ENCODE data around the gene CLEC16A. TPM values are rescaled to one million over a fixed set of nuclear protein-coding genes. Genes with fewer than 3 reads are reported as not detected.

The CLEC16A gene
- total and polyA plus RNA-seq, 2 experiments from 2014 or later = 17.5 to 26.8 TPM

DNA sequence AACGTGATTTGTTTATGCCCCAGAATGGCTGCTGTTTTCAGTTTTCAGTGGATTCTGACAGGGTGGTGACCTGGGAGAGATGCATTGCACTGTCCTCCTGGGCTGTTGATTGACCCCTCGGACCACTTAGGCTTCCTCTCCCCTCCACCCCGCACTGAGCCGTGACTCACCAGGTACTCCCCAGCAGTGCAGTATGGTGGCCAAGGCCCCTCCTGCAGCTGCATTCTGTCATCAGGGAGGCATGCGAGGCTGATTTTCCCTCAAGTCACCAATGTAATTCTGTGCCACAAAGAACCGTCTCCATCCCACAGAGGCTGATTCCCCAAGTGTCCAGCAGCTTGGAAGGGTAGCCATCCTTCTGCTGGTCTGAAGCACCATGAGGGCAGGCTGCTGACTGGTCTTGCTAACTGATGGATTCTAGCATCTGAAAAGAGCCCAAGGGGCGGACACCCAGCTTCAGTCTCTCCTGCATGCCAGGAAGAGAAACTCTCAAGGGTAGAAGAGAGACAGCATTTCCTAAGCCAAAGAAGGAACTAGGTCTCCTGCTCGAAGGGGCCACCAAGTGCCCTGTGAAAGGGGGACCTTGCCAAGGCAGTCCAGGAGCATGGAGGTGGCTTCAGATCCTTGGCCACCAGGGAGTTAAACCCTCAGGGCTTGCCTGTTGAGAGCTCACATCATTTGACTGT, 163.6 kb downstream of the CLEC16A start:
- TF ChIP-seq, protein P1, sequence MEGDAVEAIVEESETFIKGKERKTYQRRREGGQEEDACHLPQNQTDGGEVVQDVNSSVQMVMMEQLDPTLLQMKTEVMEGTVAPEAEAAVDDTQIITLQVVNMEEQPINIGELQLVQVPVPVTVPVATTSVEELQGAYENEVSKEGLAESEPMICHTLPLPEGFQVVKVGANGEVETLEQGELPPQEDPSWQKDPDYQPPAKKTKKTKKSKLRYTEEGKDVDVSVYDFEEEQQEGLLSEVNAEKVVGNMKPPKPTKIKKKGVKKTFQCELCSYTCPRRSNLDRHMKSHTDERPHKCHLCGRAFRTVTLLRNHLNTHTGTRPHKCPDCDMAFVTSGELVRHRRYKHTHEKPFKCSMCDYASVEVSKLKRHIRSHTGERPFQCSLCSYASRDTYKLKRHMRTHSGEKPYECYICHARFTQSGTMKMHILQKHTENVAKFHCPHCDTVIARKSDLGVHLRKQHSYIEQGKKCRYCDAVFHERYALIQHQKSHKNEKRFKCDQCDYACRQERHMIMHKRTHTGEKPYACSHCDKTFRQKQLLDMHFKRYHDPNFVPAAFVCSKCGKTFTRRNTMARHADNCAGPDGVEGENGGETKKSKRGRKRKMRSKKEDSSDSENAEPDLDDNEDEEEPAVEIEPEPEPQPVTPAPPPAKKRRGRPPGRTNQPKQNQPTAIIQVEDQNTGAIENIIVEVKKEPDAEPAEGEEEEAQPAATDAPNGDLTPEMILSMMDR (IDR thresholded peaks at IDR 0.05; ENCODE audit: low read depth, low read length) = no peak
- no peaks in the 10 kb centered on the region for H3K36me3 ChIP-seq
- H3K27ac ChIP-seq = no peak overlapping the region
- H3K4me3 ChIP-seq = no peak overlapping the region
- no peaks in the 10 kb centered on the region for H3K27me3 ChIP-seq
- no peaks in the 10 kb centered on the region for H3K9me3 ChIP-seq (ENCODE audit: low read depth)
- DNase-seq (ENCODE audit: low read depth in 1 of 2, low spot score in 1 of 2) = peak in 1 of 2 donors; percentile 49
- peaks cover 15% of the 10 kb centered on the region for H3K4me1 ChIP-seq (ENCODE audit: low read depth)

DNA sequence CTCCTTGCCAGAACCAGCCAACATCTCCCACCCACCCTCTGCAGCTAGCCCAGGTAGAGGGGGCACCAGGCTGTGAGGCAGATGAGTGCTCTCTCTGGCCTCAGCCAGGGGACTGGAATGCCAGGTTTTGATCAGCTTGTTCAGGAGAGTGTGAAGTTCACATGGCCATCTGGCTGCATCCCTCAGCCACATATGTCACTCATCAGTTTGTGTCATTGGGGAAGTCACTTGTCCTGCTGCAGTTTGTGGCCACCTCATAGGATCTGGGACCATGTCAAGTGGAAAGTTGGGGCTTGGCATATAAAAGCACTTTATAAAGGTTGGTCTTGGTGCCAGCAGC, 164.1 kb downstream of the CLEC16A start:
- Histone ChIP-seq H3K4me1 (ENCODE audit: low read depth) (peaks cover 15% of the 10 kb centered on the region), H3K27me3 (no peaks in the 10 kb centered on the region), H3K9me3 (ENCODE audit: low read depth) (no peaks in the 10 kb centered on the region), H3K27ac (no peak overlapping the region), H3K36me3 (no peaks in the 10 kb centered on the region), H3K4me3 (no peak overlapping the region)
- TF ChIP-seq, protein P1 (IDR thresholded peaks at IDR 0.05; ENCODE audit: low read depth, low read length) = no peak
- DNase-seq (ENCODE audit: low read depth in 1 of 2, low spot score in 1 of 2) = no peak

DNA sequence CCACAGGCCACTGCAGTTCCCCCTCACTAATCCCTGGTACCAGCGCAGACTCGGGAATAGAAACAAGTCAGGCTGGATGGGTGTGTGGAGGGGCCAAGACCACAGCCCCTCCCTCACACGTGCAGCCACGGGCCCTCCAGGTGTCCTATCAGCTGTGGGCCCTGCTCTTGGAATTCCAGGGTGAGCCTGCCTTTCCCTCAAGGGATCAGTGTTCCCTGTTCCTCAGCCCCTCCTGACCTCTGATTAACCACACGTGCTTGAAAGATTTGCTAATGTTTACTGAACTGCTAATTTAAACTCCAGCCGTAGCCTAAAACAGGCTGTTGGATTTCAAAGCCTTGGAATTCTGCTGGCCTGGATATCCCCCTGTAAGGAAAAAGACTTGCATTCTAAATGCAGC, 165.2 kb downstream of the CLEC16A start:
- Histone ChIP-seq H3K36me3 (no peaks in the 10 kb centered on the region), H3K27ac (no peak overlapping the region), H3K9me3 (ENCODE audit: low read depth) (no peaks in the 10 kb centered on the region), H3K4me3 (no peak overlapping the region), H3K27me3 (no peaks in the 10 kb centered on the region), H3K4me1 (ENCODE audit: low read depth) (peaks cover 15% of the 10 kb centered on the region)
- TF ChIP-seq, protein P1 (IDR thresholded peaks at IDR 0.05; ENCODE audit: low read depth, low read length) = no peak
- no peak for DNase-seq (ENCODE audit: low read depth in 1 of 2, low spot score in 1 of 2)

DNA sequence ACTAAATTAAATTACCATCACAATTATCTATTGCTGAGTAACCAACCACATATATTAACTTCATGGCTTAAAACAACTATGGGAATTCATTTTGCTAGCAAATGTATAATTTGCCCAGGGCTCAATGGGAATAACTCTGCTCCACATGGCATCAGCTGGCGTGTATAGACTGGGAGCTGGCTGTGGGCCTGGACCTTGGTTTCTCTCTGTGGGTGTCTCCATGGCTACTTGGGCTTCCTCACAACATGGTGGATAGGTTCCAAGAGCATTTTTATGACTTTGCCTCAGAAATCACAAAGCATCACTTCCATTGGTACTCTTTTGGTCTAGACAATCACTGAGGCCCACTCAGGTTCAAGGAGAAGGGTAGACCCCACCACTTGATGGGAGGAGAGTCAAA, 166.8 kb downstream of the CLEC16A start:
- H3K4me3 ChIP-seq = no peak overlapping the region
- no peak for DNase-seq (ENCODE audit: low read depth in 1 of 2, low spot score in 1 of 2)
- TF ChIP-seq, protein P1 (IDR thresholded peaks at IDR 0.05; ENCODE audit: low read depth, low read length) = no peak
- no peak overlapping the region for H3K27ac ChIP-seq
- H3K27me3 ChIP-seq = no peaks in the 10 kb centered on the region
- no peaks in the 10 kb centered on the region for H3K9me3 ChIP-seq (ENCODE audit: low read depth)
- H3K4me1 ChIP-seq (ENCODE audit: low read depth) = no peaks in the 10 kb centered on the region
- H3K36me3 ChIP-seq = no peaks in the 10 kb centered on the region

DNA sequence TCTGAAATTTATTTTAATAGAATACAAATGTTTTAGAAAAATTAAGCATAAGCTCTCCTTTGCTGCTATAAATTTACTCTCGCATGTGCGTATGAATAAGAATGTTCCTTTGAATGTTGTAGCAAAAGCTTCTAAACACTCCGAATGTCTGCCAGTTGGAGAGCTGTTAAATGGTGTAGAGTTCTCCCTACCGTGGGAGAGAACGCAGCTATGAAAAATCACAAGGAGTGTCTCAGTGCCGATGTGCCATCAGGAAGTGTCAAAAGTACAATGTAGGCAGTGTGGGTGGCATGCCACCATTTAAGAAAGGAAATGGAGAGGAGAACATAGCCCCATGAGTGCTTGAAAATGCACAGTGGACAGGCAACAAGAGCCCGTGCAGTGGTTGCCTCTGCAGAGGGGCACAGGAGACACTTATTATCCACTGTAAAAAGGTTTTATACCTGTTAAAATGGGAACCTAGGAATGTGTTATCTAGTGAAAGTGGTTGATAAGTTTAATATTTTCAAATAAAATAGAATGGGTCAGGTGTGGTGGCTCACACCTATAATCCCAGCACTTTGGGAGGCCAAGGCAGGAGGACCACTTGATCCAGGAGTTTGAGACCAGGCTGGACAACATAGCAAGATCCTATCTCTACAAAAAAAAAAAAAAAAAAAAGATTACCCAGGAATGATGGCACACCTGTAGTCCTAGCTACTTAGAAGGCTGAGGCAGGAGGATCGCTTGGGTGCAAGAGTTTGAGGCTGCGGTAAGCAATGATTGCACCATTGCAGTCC, 167.7 kb downstream of the CLEC16A start:
- H3K9me3 ChIP-seq (ENCODE audit: low read depth) = no peaks in the 10 kb centered on the region
- no peaks in the 10 kb centered on the region for H3K4me1 ChIP-seq (ENCODE audit: low read depth)
- no peaks in the 10 kb centered on the region for H3K27me3 ChIP-seq
- no peaks in the 10 kb centered on the region for H3K36me3 ChIP-seq
- no peak for DNase-seq (ENCODE audit: low read depth in 1 of 2, low spot score in 1 of 2)
- H3K27ac ChIP-seq = no peak overlapping the region
- no peak overlapping the region for H3K4me3 ChIP-seq
- TF ChIP-seq, protein P1 (IDR thresholded peaks at IDR 0.05; ENCODE audit: low read depth, low read length) = no peak

All from cardiac muscle cell (in vitro differentiated cells and primary cell).